ENCODE measurements around the gene ITGA3. TPM values are rescaled to one million over a fixed set of nuclear protein-coding genes. Genes with fewer than 3 reads are reported as not detected.

The ITGA3 gene
- total and polyA plus RNA-seq, 4 donors, result 0.79 to 4.4 (median 1.4) TPM

GRCh38 chr17:50096758-50097157, 40.8 kb downstream of the ITGA3 start:
- H3K4me1 ChIP-seq (ENCODE audit: control insufficient read depth in 4 of 4, insufficient read depth in 4 of 4, low read length in 3 of 4), result peaks cover 11 to 60% (median 52%) of the 10 kb centered on the region in 4 donors
- no peak overlapping the region for H3K9ac ChIP-seq (ENCODE audit: low read depth in 1 of 2, low read length in 2 of 2)
- no peaks in the 10 kb centered on the region for H3K9me3 ChIP-seq (ENCODE audit: control insufficient read depth in 4 of 4, low read length in 3 of 4)
- H3K36me3 ChIP-seq (ENCODE audit: control insufficient read depth in 4 of 4, insufficient read depth in 3 of 4, low read depth in 1 of 4, low read length in 3 of 4), result peaks cover 0 to 7% (median 5%) of the 10 kb centered on the region in 4 donors
- 74% methylated on average over 3 of the region's 3 CpGs for WGBS
- H3K27ac ChIP-seq (ENCODE audit: low read depth in 1 of 2, low read length in 2 of 2), result peak overlapping the region; percentile 4 to 20
- no peaks in the 10 kb centered on the region for H3K27me3 ChIP-seq (ENCODE audit: control insufficient read depth in 4 of 4, insufficient read depth in 4 of 4, low read length in 3 of 4)
- TF ChIP-seq ZBTB33 (IDR thresholded peaks at IDR 0.05) (no peak), FOXA2 (IDR thresholded peaks at IDR 0.05) (no peak), JUND (IDR thresholded peaks at IDR 0.05) (no peak), SP1 (IDR thresholded peaks at IDR 0.05) (no peak), FOXA1 (IDR thresholded peaks at IDR 0.05) (no peak)
- no peak for DNase-seq (ENCODE audit: low spot score)
- H3K4me3 ChIP-seq (ENCODE audit: low read depth in 1 of 3, low read length in 3 of 3), result no peak overlapping the region

GRCh38 chr17:50097455-50097854, 41.5 kb downstream of the ITGA3 start:
- Histone ChIP-seq H3K36me3 (ENCODE audit: control insufficient read depth in 4 of 4, insufficient read depth in 3 of 4, low read depth in 1 of 4, low read length in 3 of 4) (peaks cover 0 to 7% (median 5%) of the 10 kb centered on the region in 4 donors), H3K4me3 (ENCODE audit: low read depth in 1 of 3, low read length in 3 of 3) (no peak overlapping the region), H3K27ac (ENCODE audit: low read depth in 1 of 2, low read length in 2 of 2) (peak overlapping the region; percentile 23 to 24), H3K9ac (ENCODE audit: low read depth in 1 of 2, low read length in 2 of 2) (peak overlapping the region in 1 of 2 donors; percentile 14), H3K9me3 (ENCODE audit: control insufficient read depth in 4 of 4, low read length in 3 of 4) (no peaks in the 10 kb centered on the region), H3K4me1 (ENCODE audit: control insufficient read depth in 4 of 4, insufficient read depth in 4 of 4, low read length in 3 of 4) (peaks cover 15 to 65% (median 57%) of the 10 kb centered on the region in 4 donors), H3K27me3 (ENCODE audit: control insufficient read depth in 4 of 4, insufficient read depth in 4 of 4, low read length in 3 of 4) (no peaks in the 10 kb centered on the region)
- no peak for DNase-seq (ENCODE audit: low spot score)
- TF ChIP-seq ZBTB33 (IDR thresholded peaks at IDR 0.05), result no peak
- TF ChIP-seq JUND (IDR thresholded peaks at IDR 0.05), result no peak
- no peak for TF ChIP-seq SP1 (IDR thresholded peaks at IDR 0.05)
- TF ChIP-seq RAD21 (IDR thresholded peaks at IDR 0.05), result no peak
- 70% methylated on average over 7 of the region's 7 CpGs for WGBS

DNA sequence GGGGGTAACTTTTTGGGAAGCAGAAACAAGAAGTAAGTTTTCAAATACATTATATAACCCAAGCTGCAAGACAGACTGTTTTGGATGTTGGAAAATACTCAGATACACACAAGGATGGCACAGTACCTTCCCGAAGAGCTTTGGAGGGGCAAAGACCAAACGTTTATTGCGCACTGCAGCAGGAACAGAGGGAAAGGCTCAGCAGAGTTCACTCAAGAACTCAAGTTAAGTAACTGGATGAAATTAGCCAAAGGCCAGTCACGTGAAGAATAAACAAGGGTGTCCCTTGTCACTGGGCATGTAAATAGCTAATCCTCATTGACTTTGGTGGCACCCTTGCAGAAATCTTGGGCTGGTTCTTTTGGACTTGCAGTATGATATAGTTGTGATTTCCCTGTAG, 42.0 kb downstream of the ITGA3 start:
- WGBS, result 43% methylated on average over 4 of the region's 4 CpGs
- H3K27ac ChIP-seq (ENCODE audit: low read depth in 1 of 2, low read length in 2 of 2), result peak overlapping the region; percentile 23 to 24
- H3K4me3 ChIP-seq (ENCODE audit: low read depth in 1 of 3, low read length in 3 of 3), result no peak overlapping the region
- no peaks in the 10 kb centered on the region for H3K9me3 ChIP-seq (ENCODE audit: control insufficient read depth in 4 of 4, low read length in 3 of 4)
- DNase-seq (ENCODE audit: low spot score), result no peak
- H3K27me3 ChIP-seq (ENCODE audit: control insufficient read depth in 4 of 4, insufficient read depth in 4 of 4, low read length in 3 of 4), result no peaks in the 10 kb centered on the region
- H3K9ac ChIP-seq (ENCODE audit: low read depth in 1 of 2, low read length in 2 of 2), result peak overlapping the region in 1 of 2 donors; percentile 14
- peaks cover 20 to 70% (median 61%) of the 10 kb centered on the region in 4 donors for H3K4me1 ChIP-seq (ENCODE audit: control insufficient read depth in 4 of 4, insufficient read depth in 4 of 4, low read length in 3 of 4)
- peaks cover 0 to 7% (median 5%) of the 10 kb centered on the region in 4 donors for H3K36me3 ChIP-seq (ENCODE audit: control insufficient read depth in 4 of 4, insufficient read depth in 3 of 4, low read depth in 1 of 4, low read length in 3 of 4)
- no peak for TF ChIP-seq SP1 (IDR thresholded peaks at IDR 0.05)
- TF ChIP-seq NR2F2 (IDR thresholded peaks at IDR 0.05), result no peak
- TF ChIP-seq YY1 (IDR thresholded peaks at IDR 0.05), result no peak
- no peak for TF ChIP-seq TAF1 (conservative IDR thresholded peaks at IDR 0.05)
- TF ChIP-seq FOXA1 (IDR thresholded peaks at IDR 0.05), result no peak
- peak; percentile 18 to 21 for TF ChIP-seq HNF4A (conservative IDR thresholded peaks at IDR 0.05)
- TF ChIP-seq ATF3 (IDR thresholded peaks at IDR 0.05), result no peak
- no peak for TF ChIP-seq JUND (IDR thresholded peaks at IDR 0.05)
- TF ChIP-seq FOXA2 (IDR thresholded peaks at IDR 0.05), result no peak
- TF ChIP-seq EGR1 (IDR thresholded peaks at IDR 0.05; ENCODE audit: low read depth in 2 of 2), result no peak
- TF ChIP-seq, protein P1, sequence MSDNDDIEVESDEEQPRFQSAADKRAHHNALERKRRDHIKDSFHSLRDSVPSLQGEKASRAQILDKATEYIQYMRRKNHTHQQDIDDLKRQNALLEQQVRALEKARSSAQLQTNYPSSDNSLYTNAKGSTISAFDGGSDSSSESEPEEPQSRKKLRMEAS (IDR thresholded peaks at IDR 0.05), result no peak
- TF ChIP-seq ZBTB33 (IDR thresholded peaks at IDR 0.05), result no peak
- TF ChIP-seq RXRA (IDR thresholded peaks at IDR 0.05), result peak in 1 of 2 donors; percentile 11
- TF ChIP-seq GABPA (IDR thresholded peaks at IDR 0.05 in 1 of 2, conservative IDR thresholded peaks at IDR 0.05 in 1 of 2), result no peak
